OCI-LY1 (cell line): ENCODE results near the gene EEFSEC.

Source experiments
- EZH2 ChIP-seq: fragments of 200-600 bp; sonication (generic), shearing (Covaris generic); IDR thresholded peaks from 2 replicates; pipeline ENCODE4 v1.8.0; 2017; ENCODE audit warnings: borderline replicate concordance, mixed run types, mild to moderate bottlenecking, antibody characterized with exemption, low read length, moderate library complexity, mixed read lengths
- TF ChIP-seq, protein P1 (sequence below): fragments of 200-600 bp; sonication (generic), shearing (Covaris generic); IDR thresholded peaks from 2 replicates; pipeline ENCODE4 v1.5.1; 2017; ENCODE audit warnings: mild to moderate bottlenecking, antibody characterized with exemption, low read length, moderate library complexity, mixed read lengths

GRCh38 chr3:128383316-128384235 is 230.3 kb downstream of the EEFSEC start:
- TF ChIP-seq, protein P1, sequence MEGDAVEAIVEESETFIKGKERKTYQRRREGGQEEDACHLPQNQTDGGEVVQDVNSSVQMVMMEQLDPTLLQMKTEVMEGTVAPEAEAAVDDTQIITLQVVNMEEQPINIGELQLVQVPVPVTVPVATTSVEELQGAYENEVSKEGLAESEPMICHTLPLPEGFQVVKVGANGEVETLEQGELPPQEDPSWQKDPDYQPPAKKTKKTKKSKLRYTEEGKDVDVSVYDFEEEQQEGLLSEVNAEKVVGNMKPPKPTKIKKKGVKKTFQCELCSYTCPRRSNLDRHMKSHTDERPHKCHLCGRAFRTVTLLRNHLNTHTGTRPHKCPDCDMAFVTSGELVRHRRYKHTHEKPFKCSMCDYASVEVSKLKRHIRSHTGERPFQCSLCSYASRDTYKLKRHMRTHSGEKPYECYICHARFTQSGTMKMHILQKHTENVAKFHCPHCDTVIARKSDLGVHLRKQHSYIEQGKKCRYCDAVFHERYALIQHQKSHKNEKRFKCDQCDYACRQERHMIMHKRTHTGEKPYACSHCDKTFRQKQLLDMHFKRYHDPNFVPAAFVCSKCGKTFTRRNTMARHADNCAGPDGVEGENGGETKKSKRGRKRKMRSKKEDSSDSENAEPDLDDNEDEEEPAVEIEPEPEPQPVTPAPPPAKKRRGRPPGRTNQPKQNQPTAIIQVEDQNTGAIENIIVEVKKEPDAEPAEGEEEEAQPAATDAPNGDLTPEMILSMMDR, result no peak
- no peak for TF ChIP-seq EZH2
